ENCODE measurements around the gene WNT9A.

GRCh38 chr1:227915564-227916553, 31.9 kb downstream of the WNT9A start:
- TF ChIP-seq CTCF (IDR thresholded peaks at IDR 0.05; ENCODE audit: low read depth, low read length, poor library complexity, severe bottlenecking) (no peak), EZH2phosphoT487 (IDR thresholded peaks at IDR 0.05; ENCODE audit: borderline replicate concordance, low read length) (no peak)
